Tibial artery (tissue), 4 donors: ENCODE results near the gene PLCH1.
A peak's percentile ranks its signal among the peaks of the same experiment; 100 is the strongest.

Source experiments
- DNase-seq, 2 donors: peaks; one replicate each; pipeline ENCODE4 v3.0.0-alpha.2; 2019
- H3K27ac ChIP-seq, 2 donors: fragments of 200-600 bp; sonication (generic) in 1 of 2; 1 replicate in 1 of 2; 2 replicates in 1 of 2; pipeline ENCODE4 v1.5.1; 2018 to 2019; ENCODE audit warnings: mild to moderate bottlenecking in 1 of 2
- H3K27me3 ChIP-seq, 2 donors: fragments of 200-600 bp; sonication (generic) in 1 of 2; one replicate each; pipeline versions ENCODE4 v1.5.1 to v1.6.0; 2016 to 2019
- H3K36me3 ChIP-seq, 3 donors: fragments of 200-600 bp; sonication (generic) in 2 of 3; one replicate each; pipeline ENCODE4 v1.5.1; 2016 to 2019; ENCODE audit warnings: mild to moderate bottlenecking in 2 of 3
- H3K4me1 ChIP-seq, 4 donors: fragments of 200-600 bp; sonication (generic) in 2 of 4; 1 replicate in 3 of 4; 2 replicates in 1 of 4; pipeline ENCODE4 v1.5.1; 2016 to 2019
- H3K4me3 ChIP-seq, 2 donors: fragments of 200-600 bp; sonication (generic) in 1 of 2; 1 replicate in 1 of 2; 2 replicates in 1 of 2; pipeline ENCODE4 v1.5.1; 2018 to 2019; ENCODE audit warnings: mild to moderate bottlenecking in 2 of 2
- H3K9me3 ChIP-seq, 3 donors: fragments of 200-600 bp; sonication (generic) in 1 of 3; one replicate each; pipeline ENCODE4 v1.5.1; 2016 to 2019
- CTCF ChIP-seq, 2 experiments: fragments of 200-600 bp in 1 of 2; fragments of 450-650 bp in 1 of 2; IDR thresholded peaks; one replicate each; pipeline ENCODE4 v1.5.1; 2017 to 2019; ENCODE audit warnings: antibody characterized with exemption in 2 of 2, mild to moderate bottlenecking in 1 of 2, moderate library complexity in 1 of 2
- intact Hi-C: fragments of 100-400 bp; cut with DNase I; formaldehyde crosslinking; loops from one replicate; pipeline ENCODE4 v1.15.0; 2023; ENCODE audit warnings: low total_unique reads

PLCH1 gene

GRCh38 chr3:155394240-155394639, 350.6 kb downstream of the PLCH1 start:
- no peak overlapping the region for H3K27ac ChIP-seq
- H3K4me1 ChIP-seq = peaks cover 0 to 10% (median 4%) of the 10 kb centered on the region in 4 donors
- no peak for DNase-seq
- no peak for TF ChIP-seq CTCF (IDR thresholded peaks at IDR 0.05)
- H3K4me3 ChIP-seq = no peak overlapping the region
- no peaks in the 10 kb centered on the region for H3K36me3 ChIP-seq
- H3K9me3 ChIP-seq = no peaks in the 10 kb centered on the region
- H3K27me3 ChIP-seq = no peaks in the 10 kb centered on the region
- intact Hi-C loops = no loop called here

GRCh38 chr3:155393316-155393715, 351.6 kb downstream of the PLCH1 start:
- Histone ChIP-seq H3K27me3 (no peaks in the 10 kb centered on the region), H3K4me1 (peaks cover 0 to 10% (median 4%) of the 10 kb centered on the region in 4 donors), H3K36me3 (no peaks in the 10 kb centered on the region), H3K9me3 (no peaks in the 10 kb centered on the region), H3K27ac (no peak overlapping the region), H3K4me3 (no peak overlapping the region)
- intact Hi-C loops = no loop called here
- TF ChIP-seq CTCF (IDR thresholded peaks at IDR 0.05) = no peak
- DNase-seq = no peak

GRCh38 chr3:155392138-155392537, 352.7 kb downstream of the PLCH1 start:
- Histone ChIP-seq H3K9me3 (no peaks in the 10 kb centered on the region), H3K27me3 (no peaks in the 10 kb centered on the region), H3K27ac (no peak overlapping the region), H3K36me3 (no peaks in the 10 kb centered on the region), H3K4me1 (peaks cover 0 to 10% (median 4%) of the 10 kb centered on the region in 4 donors), H3K4me3 (no peak overlapping the region)
- intact Hi-C loops = no loop called here
- no peak for TF ChIP-seq CTCF (IDR thresholded peaks at IDR 0.05)
- no peak for DNase-seq

- DNase-seq = peak in 1 of 2 donors; percentile 59
- Histone ChIP-seq H3K4me3 (no peak overlapping the region), H3K36me3 (no peaks in the 10 kb centered on the region), H3K4me1 (peaks cover 0 to 10% (median 4%) of the 10 kb centered on the region in 4 donors), H3K27ac (no peak overlapping the region), H3K27me3 (no peaks in the 10 kb centered on the region), H3K9me3 (no peaks in the 10 kb centered on the region)
- intact Hi-C loops = no loop called here
- TF ChIP-seq CTCF (IDR thresholded peaks at IDR 0.05) = no peak
Observed at GRCh38 chr3:155391551-155391958, 353.3 kb downstream of the PLCH1 start.

GRCh38 chr3:155391104-155391503, 353.8 kb downstream of the PLCH1 start:
- H3K4me1 ChIP-seq = peaks cover 0 to 10% (median 4%) of the 10 kb centered on the region in 4 donors
- no peaks in the 10 kb centered on the region for H3K27me3 ChIP-seq
- intact Hi-C loops = no loop called here
- no peak overlapping the region for H3K4me3 ChIP-seq
- no peaks in the 10 kb centered on the region for H3K36me3 ChIP-seq
- no peak for TF ChIP-seq CTCF (IDR thresholded peaks at IDR 0.05)
- H3K27ac ChIP-seq = no peak overlapping the region
- no peak for DNase-seq
- no peaks in the 10 kb centered on the region for H3K9me3 ChIP-seq

- Histone ChIP-seq H3K27ac (no peak overlapping the region), H3K27me3 (no peaks in the 10 kb centered on the region), H3K4me3 (no peak overlapping the region), H3K4me1 (peaks cover 0 to 10% (median 4%) of the 10 kb centered on the region in 4 donors), H3K9me3 (no peaks in the 10 kb centered on the region), H3K36me3 (no peaks in the 10 kb centered on the region)
- intact Hi-C loops = no loop called here
- TF ChIP-seq CTCF (IDR thresholded peaks at IDR 0.05) = no peak
- DNase-seq = no peak
Observed at GRCh38 chr3:155390351-155390750, 354.5 kb downstream of the PLCH1 start.
